Neural progenitor cell (in vitro differentiated cells): ENCODE measurements around the gene WIPF2.

Experiments
- CTCF ChIP-seq: fragments of 200-600 bp; sonication (generic); IDR thresholded peaks from 2 replicates; pipeline ENCODE4 v1.5.1; 2017; ENCODE audit warnings: antibody characterized with exemption, mild to moderate bottlenecking
- EZH2 ChIP-seq: fragments of 200-600 bp; sonication (generic); IDR thresholded peaks from 2 replicates; pipeline ENCODE4 v1.6.1; 2017; ENCODE audit warnings: antibody characterized with exemption, mild to moderate bottlenecking, moderate library complexity
- EZH2phosphoT487 ChIP-seq: fragments of 200-600 bp; sonication (generic); IDR thresholded peaks from 2 replicates; pipeline ENCODE4 v1.6.1; 2017; ENCODE audit warnings: antibody characterized with exemption

- TF ChIP-seq CTCF (no peak), EZH2 (no peak), EZH2phosphoT487 (no peak)
Observed at GRCh38 chr17:40330850-40331470, 111.9 kb downstream of the WIPF2 start.
